K562 (cell line): ENCODE data around the gene KATNB1. TPM values are rescaled to one million over a fixed set of nuclear protein-coding genes. Genes with fewer than 3 reads are reported as not detected.

Experiments used
- AFF1 ChIP-seq, 2 experiments: fragments of 450-650 bp; IDR thresholded peaks; 2 replicates each; pipeline ENCODE4 v1.6.1; 2018; ENCODE audit warnings: mild to moderate bottlenecking in 2 of 2, low read depth in 1 of 2; ENCODE audit not compliant: partially characterized antibody in 2 of 2
- ATF1 ChIP-seq, 2 experiments: fragments of 450-650 bp in 1 of 2; IDR thresholded peaks; 2 replicates each; pipeline ENCODE4 v1.6.1; 2016; ENCODE audit warnings: missing compliant biosample characterization in 1 of 2, missing genetic modification characterization in 1 of 2
- DMBX1 ChIP-seq: fragments of 250-450 bp; sonication (Bioruptor Pico); IDR thresholded peaks from 2 replicates; pipeline ENCODE4 v1.8.0; 2022; ENCODE audit warnings: inconsistent platforms, mild to moderate bottlenecking, moderate library complexity, borderline replicate concordance
- EP400 ChIP-seq: fragments of 450-650 bp; IDR thresholded peaks from 2 replicates; pipeline ENCODE4 v1.6.1; 2017; ENCODE audit warnings: antibody characterized with exemption, mild to moderate bottlenecking, moderate library complexity
- FOSL1 ChIP-seq: fragments of 200-800 bp; sonication (Bioruptor generic); conservative IDR thresholded peaks from 2 replicates; pipeline ENCODE4 v1.6.1; 2016; ENCODE audit warnings: missing genetic modification characterization, missing compliant biosample characterization
- HBP1 ChIP-seq: fragments of 450-650 bp; formaldehyde crosslinking; IDR thresholded peaks from 2 replicates; pipeline ENCODE4 v1.4.0; 2022; ENCODE audit warnings: missing genetic modification characterization
- HDAC2 ChIP-seq: fragments of 450-650 bp; IDR thresholded peaks from 2 replicates; pipeline ENCODE4 v1.6.1; 2016; ENCODE audit warnings: mild to moderate bottlenecking
- ID3 ChIP-seq, 2 experiments: fragments of 250-450 bp in 1 of 2; fragments of 450-650 bp in 1 of 2; sonication (Bioruptor Pico) in 1 of 2; IDR thresholded peaks; 2 replicates each; pipeline versions ENCODE4 v1.6.1 to v1.8.0; 2016 to 2021; ENCODE audit warnings: mild to moderate bottlenecking in 2 of 2, moderate library complexity in 2 of 2, missing compliant biosample characterization in 1 of 2, missing genetic modification characterization in 1 of 2
- MIER1 ChIP-seq: fragments of 450-650 bp; IDR thresholded peaks from 2 replicates; pipeline ENCODE4 v1.6.1; 2016; ENCODE audit warnings: antibody characterized with exemption, mild to moderate bottlenecking, low read depth
- MYNN ChIP-seq, 2 experiments: sonication (generic); formaldehyde crosslinking in 1 of 2; IDR thresholded peaks; 2 replicates each; pipeline versions ENCODE4 v1.5.0 to v1.6.1; 2016 to 2020; ENCODE audit warnings: antibody characterized with exemption in 1 of 2, missing genetic modification reagents in 1 of 2
- RHOXF2B ChIP-seq: fragments of 250-450 bp; sonication (Bioruptor Pico); conservative IDR thresholded peaks from 2 replicates; pipeline ENCODE4 v1.5.1; 2021
- SETDB1 ChIP-seq: IDR thresholded peaks from one replicate; pipeline ENCODE4 v1.6.1; 2012; ENCODE audit warnings: low read length, control low read depth, inconsistent platforms
- TRIM24 ChIP-seq, 2 experiments: fragments of 450-650 bp; IDR thresholded peaks; 2 replicates each; pipeline ENCODE4 v1.6.1; 2016
- TRIM28 ChIP-seq: fragments of 450-650 bp; IDR thresholded peaks from 2 replicates; pipeline ENCODE4 v1.6.1; 2017
- ZNF24 ChIP-seq: fragments of 450-650 bp; IDR thresholded peaks from 2 replicates; pipeline ENCODE4 v1.6.1; 2016
- ZNF431 ChIP-seq: sonication (generic); formaldehyde crosslinking; IDR thresholded peaks from 2 replicates; pipeline ENCODE4 v1.8.0; 2022; ENCODE audit warnings: mild to moderate bottlenecking, missing genetic modification reagents
- ZNF644 ChIP-seq: fragments of 200-800 bp; sonication (Bioruptor generic); IDR thresholded peaks from 2 replicates; pipeline ENCODE4 v1.6.1; 2016; ENCODE audit warnings: low read depth, missing genetic modification characterization, missing compliant biosample characterization
- ZNF740 ChIP-seq, 3 experiments: fragments of 200-800 bp in 1 of 3; sonication (Bioruptor generic) in 1 of 3; sonication (generic) in 1 of 3; formaldehyde crosslinking in 1 of 3; IDR thresholded peaks; 2 replicates each; pipeline versions ENCODE4 v1.6.1 to v1.8.0; 2016 to 2022; ENCODE audit warnings: mild to moderate bottlenecking in 2 of 3, missing compliant biosample characterization in 2 of 3, missing genetic modification characterization in 2 of 3, missing genetic modification reagents in 1 of 3
- ZNF76 ChIP-seq: fragments of 250-450 bp; sonication (Bioruptor Pico); IDR thresholded peaks from 2 replicates; pipeline ENCODE4 v1.4.0; 2020; ENCODE audit warnings: mild to moderate bottlenecking, moderate library complexity, borderline replicate concordance
- polyA plus RNA-seq, 8 experiments: library from polyadenylated mRNA; depleted of rRNA in 4 of 8; stranded (reverse) in 5 of 8; unstranded in 3 of 8; fragments of >200 nt; fragmentation: Nextera tagmentation in 2 of 8; fragmentation: Illumina TruSeq in 1 of 8; extraction: Ambion mirVana in 2 of 8; extraction: Trizol in 1 of 8; gene quantifications; 2 replicates each; pipeline versions ENCODE4 v1.2.1 to v1.2.3, GENCODE V29; 2011 to 2014; ENCODE audit warnings: inconsistent platforms in 1 of 8, missing spikeins in 1 of 8
- total RNA-seq, 7 experiments: library from RNA; depleted of rRNA in 6 of 7; stranded (reverse); fragments of >200 nt in 6 of 7; fragmentation: Illumina TruSeq in 2 of 7; extraction: Trizol in 2 of 7; gene quantifications; 2 replicates each; pipeline versions ENCODE4 v1.2.1 to v1.2.3, GENCODE V29; 2011 to 2021; ENCODE audit warnings: low replicate concordance in 1 of 7

The KATNB1 gene
- total and polyA plus RNA-seq, 9 of the 15 experiments (the other 6 are each of a cell fraction or from before 2014, with no cell fraction given): 1.2 to 52.6 (median 21.9) TPM

- TF ChIP-seq ATF1 (CRISPR knock-in tag; IDR thresholded peaks at IDR 0.05): no peak
- peak; percentile 53 for TF ChIP-seq ATF1 (tag; IDR thresholded peaks at IDR 0.05)
- peak; percentile 86 for TF ChIP-seq EP400
- peak; percentile 89; the same call in 1 of the 2 replicates for TF ChIP-seq DMBX1
- TF ChIP-seq MYNN (IDR thresholded peaks at IDR 0.05): 0 out of 2 replicates have a peak, but pooled peaks have one; percentile 55
- no peak for TF ChIP-seq MYNN (CRISPR knock-in tag; IDR thresholded peaks at IDR 0.05)
- peak; percentile 59; the same call in 1 of the 2 replicates for TF ChIP-seq ZNF76
- no peak for TF ChIP-seq ID3 (CRISPR knock-in tag; IDR thresholded peaks at IDR 0.05)
- TF ChIP-seq ID3 (tag; IDR thresholded peaks at IDR 0.05): peak; percentile 91
- no peak for TF ChIP-seq HBP1 (CRISPR knock-in tag)
- 0 out of 2 replicates have a peak, but pooled peaks have one; percentile 58 for TF ChIP-seq RHOXF2B (CRISPR knock-in tag)
- TF ChIP-seq FOSL1: peak; percentile 70
- TF ChIP-seq MIER1: peak; percentile 46; the same call in 1 of the 2 replicates
- TF ChIP-seq ZNF644: peak; percentile 90
- TF ChIP-seq HDAC2: peak; percentile 71; the same call in 1 of the 2 replicates
- peak in 1 of 2 experiments; percentile 62 for TF ChIP-seq AFF1 (IDR thresholded peaks at IDR 0.05; ENCODE audit: low read depth in 1 of 2, partially characterized antibody in 2 of 2)
- peak; percentile 73 for TF ChIP-seq ZNF431 (CRISPR knock-in tag)
- peak; percentile 11 for TF ChIP-seq SETDB1
- peak; percentile 13 to 42; a peak in 1 of 4 replicates for TF ChIP-seq TRIM24 (IDR thresholded peaks at IDR 0.05)
- TF ChIP-seq ZNF24: no peak
- 0 out of 2 replicates have a peak, but pooled peaks have one; percentile 51 for TF ChIP-seq ZNF740 (CRISPR knock-in tag; IDR thresholded peaks at IDR 0.05)
- TF ChIP-seq ZNF740 (tag; IDR thresholded peaks at IDR 0.05): no peak
- TF ChIP-seq TRIM28: no peak
Observed at GRCh38 chr16:57802341-57803133, 67.0 kb downstream of the KATNB1 start, which contains the start of gene KIFC3 (continued).
